GM19023 (cell line): ENCODE results near the gene AHSA1.
"Not testable (repeated sequence)": the region's sequence is repeated elsewhere in the genome, so short reads cannot be mapped to it uniquely, and the experiment has no call there.

Experiments used
- ATAC-seq: cut with Tn5 transposase; IDR thresholded peaks from one replicate; pipeline ENCODE4 v1.9.1; 2021; ENCODE audit warnings: mild to moderate bottlenecking, moderate library complexity; ENCODE audit not compliant: unreplicated experiment

Gene AHSA1

GRCh38 chr14:77457522-77458248, at the start of gene AHSA1, which contains the start of gene VIPAS39:
Gene AHSA1 (plus strand): TSS chr14:77458093. CDS start chr14:77458190, 97 bp downstream.
Gene VIPAS39 (minus strand): TSS chr14:77457601. CDS start chr14:77454102, 3,499 bp downstream.
- ATAC-seq, result peak; percentile 88

- no peak for ATAC-seq
Observed at GRCh38 chr14:77409131-77409533, 48.8 kb upstream of the AHSA1 start.

- ATAC-seq, result not testable (repeated sequence)
Observed at GRCh38 chr14:77415403-77416030, 42.4 kb upstream of the AHSA1 start.

GRCh38 chr14:77416098-77416497, 41.8 kb upstream of the AHSA1 start:
- not testable (repeated sequence) for ATAC-seq

- no peak for ATAC-seq
Observed at GRCh38 chr14:77416836-77417235, 41.1 kb upstream of the AHSA1 start.

GRCh38 chr14:77421201-77421600, 36.7 kb upstream of the AHSA1 start:
- ATAC-seq, result no peak

GRCh38 chr14:77423423-77423822, 34.5 kb upstream of the AHSA1 start, which contains the start of gene NOXRED1:
Gene NOXRED1 (minus strand): TSS chr14:77423523. CDS start chr14:77422889, 634 bp downstream.
- no peak for ATAC-seq

GRCh38 chr14:77424862-77425261, 33.0 kb upstream of the AHSA1 start:
- no peak for ATAC-seq

GRCh38 chr14:77426396-77426795, 31.5 kb upstream of the AHSA1 start:
- ATAC-seq, result no peak

GRCh38 chr14:77436042-77436441, 21.9 kb upstream of the AHSA1 start:
- no peak for ATAC-seq

GRCh38 chr14:77438596-77438995, 19.3 kb upstream of the AHSA1 start:
- no peak for ATAC-seq

- no peak for ATAC-seq
Observed at GRCh38 chr14:77439861-77440260, 18.0 kb upstream of the AHSA1 start.

GRCh38 chr14:77442196-77442595, 15.7 kb upstream of the AHSA1 start:
- no peak for ATAC-seq

- ATAC-seq, result no peak
Observed at GRCh38 chr14:77455966-77456640, 1.8 kb upstream of the AHSA1 start.

- ATAC-seq, result no peak
Observed at GRCh38 chr14:77457115-77457521, 775 bp upstream of the AHSA1 start.

- peak; percentile 23 for ATAC-seq
Observed at GRCh38 chr14:77458249-77458950, 507 bp downstream of the AHSA1 start.

- no peak for ATAC-seq
Observed at GRCh38 chr14:77459072-77459723, 1.3 kb downstream of the AHSA1 start.

- ATAC-seq, result no peak
Observed at GRCh38 chr14:77467801-77468200, 9.9 kb downstream of the AHSA1 start.

GRCh38 chr14:77469067-77469505, 11.2 kb downstream of the AHSA1 start:
- no peak for ATAC-seq

GRCh38 chr14:77469539-77469938, 11.6 kb downstream of the AHSA1 start:
- ATAC-seq, result no peak
